Gastrocnemius medialis (tissue), 4 donors: ENCODE results near the gene HOXA3. TPM values are rescaled to one million over a fixed set of nuclear protein-coding genes. Genes with fewer than 3 reads are reported as not detected.

Experiments
- ATAC-seq, 2 donors: fragments of 150-250 bp; one replicate each; pipeline ENCODE4 v1.9.1; 2016
- DNase-seq, 2 donors: peaks; one replicate each; pipeline ENCODE4 v3.0.0-alpha.2; 2019
- H3K27ac ChIP-seq, 4 donors: fragments of 200-600 bp; sonication (generic); 1 replicate in 1 of 4; 2 replicates in 3 of 4; pipeline ENCODE4 v1.5.1; 2016 to 2018; ENCODE audit warnings: mild to moderate bottlenecking in 2 of 4, moderate library complexity in 1 of 4
- H3K27me3 ChIP-seq, 3 donors: fragments of 200-600 bp; sonication (generic) in 2 of 3; 1 replicate in 1 of 3; 2 replicates in 2 of 3; pipeline versions ENCODE4 v1.5.1 to v1.6.0; 2016 to 2019; ENCODE audit warnings: mild to moderate bottlenecking in 1 of 3, moderate library complexity in 1 of 3
- H3K36me3 ChIP-seq, 2 donors: fragments of 200-600 bp; sonication (generic) in 1 of 2; one replicate each; pipeline ENCODE4 v1.5.1; 2017 to 2018
- H3K4me1 ChIP-seq, 2 donors: fragments of 200-600 bp; sonication (generic) in 1 of 2; one replicate each; pipeline ENCODE4 v1.5.1; 2016 to 2017; ENCODE audit warnings: mild to moderate bottlenecking in 2 of 2
- H3K4me3 ChIP-seq, 4 donors: fragments of 200-600 bp; sonication (generic) in 3 of 4; 1 replicate in 1 of 4; 2 replicates in 3 of 4; pipeline ENCODE4 v1.5.1; 2016 to 2019; ENCODE audit warnings: mild to moderate bottlenecking in 2 of 4
- H3K9me3 ChIP-seq, 3 donors: fragments of 200-600 bp; sonication (generic) in 2 of 3; 1 replicate in 1 of 3; 2 replicates in 2 of 3; pipeline ENCODE4 v1.5.1; 2016 to 2019
- CTCF ChIP-seq, 5 experiments: fragments of 450-650 bp in 3 of 5; fragments of 200-600 bp in 2 of 5; sonication (generic) in 2 of 5; IDR thresholded peaks in 4 of 5; conservative IDR thresholded peaks in 1 of 5; 1 replicate in 4 of 5; 2 replicates in 1 of 5; pipeline ENCODE4 v1.5.1; 2016 to 2019; ENCODE audit warnings: antibody characterized with exemption in 5 of 5, mild to moderate bottlenecking in 3 of 5, moderate library complexity in 3 of 5
- POLR2A ChIP-seq, 2 donors: fragments of 450-650 bp; IDR thresholded peaks; one replicate each; pipeline ENCODE4 v1.6.1; 2017; ENCODE audit warnings: antibody characterized with exemption in 2 of 2, mild to moderate bottlenecking in 2 of 2, moderate library complexity in 2 of 2
- in situ Hi-C, 4 donors: fragments of 200-750 bp; cut with MboI; loops; one replicate each; pipeline versions ENCODE4 v1.15.0 to v1.8.0; 2017; ENCODE audit warnings: low sequenced_read_pairs in 4 of 4
- intact Hi-C: fragments of 100-400 bp; cut with DNase I; formaldehyde crosslinking; loops from one replicate; pipeline ENCODE4 v1.15.1; 2023; ENCODE audit warnings: low total_unique reads
- total RNA-seq, 4 donors: library from RNA; depleted of rRNA; stranded (reverse); fragments of >200 nt; gene quantifications; one replicate each; pipeline versions ENCODE4 v1.1.0 to v1.2.3, GENCODE V29; 2016

HOXA3 gene
- total RNA-seq, 4 donors from 2014 or later: 0.53 to 6.2 (median 3.0) TPM

- H3K27ac ChIP-seq: no peak overlapping the region
- no peak for DNase-seq
- no peaks in the 10 kb centered on the region for H3K36me3 ChIP-seq
- no peak for ATAC-seq
- no peaks in the 10 kb centered on the region for H3K9me3 ChIP-seq
- H3K27me3 ChIP-seq: no peaks in the 10 kb centered on the region
- H3K4me3 ChIP-seq: no peak overlapping the region
- H3K4me1 ChIP-seq: no peaks in the 10 kb centered on the region
- no peak for TF ChIP-seq POLR2A (IDR thresholded peaks at IDR 0.05)
- no peak for TF ChIP-seq CTCF (IDR thresholded peaks at IDR 0.05 in 4 of 5, conservative IDR thresholded peaks at IDR 0.05 in 1 of 5)
- in situ Hi-C loops (no loop called here), intact Hi-C loops (no loop called here)
These were observed 73.7 kb downstream of the HOXA3 start for GRCh38 chr7:27078616-27079233.

- no peak for TF ChIP-seq CTCF (IDR thresholded peaks at IDR 0.05 in 4 of 5, conservative IDR thresholded peaks at IDR 0.05 in 1 of 5)
- TF ChIP-seq POLR2A (IDR thresholded peaks at IDR 0.05): no peak
- no peak for DNase-seq
- no peak for ATAC-seq
- intact Hi-C loops: no loop called here
- Histone ChIP-seq H3K4me3 (no peak overlapping the region), H3K27me3 (no peaks in the 10 kb centered on the region), H3K27ac (no peak overlapping the region), H3K36me3 (no peaks in the 10 kb centered on the region), H3K9me3 (no peaks in the 10 kb centered on the region), H3K4me1 (peaks cover 9 to 11% of the 10 kb centered on the region in 2 donors)
- in situ Hi-C loops: no loop called here
These were observed 79.3 kb downstream of the HOXA3 start for GRCh38 chr7:27073076-27073475.

GRCh38 chr7:27071622-27072390 lies 80.6 kb downstream of the HOXA3 start:
- in situ Hi-C loops: no loop called here
- ATAC-seq (peak; percentile 63 to 98), DNase-seq (no peak)
- TF ChIP-seq CTCF (IDR thresholded peaks at IDR 0.05 in 4 of 5, conservative IDR thresholded peaks at IDR 0.05 in 1 of 5) (no peak), POLR2A (IDR thresholded peaks at IDR 0.05) (no peak)
- H3K4me3 ChIP-seq: no peak overlapping the region
- intact Hi-C loops: no loop called here
- no peaks in the 10 kb centered on the region for H3K9me3 ChIP-seq
- no peak overlapping the region for H3K27ac ChIP-seq
- no peaks in the 10 kb centered on the region for H3K27me3 ChIP-seq
- peaks cover 9 to 11% of the 10 kb centered on the region in 2 donors for H3K4me1 ChIP-seq
- no peaks in the 10 kb centered on the region for H3K36me3 ChIP-seq

GRCh38 chr7:27068259-27068658 lies 84.1 kb downstream of the HOXA3 start:
- TF ChIP-seq CTCF (IDR thresholded peaks at IDR 0.05 in 4 of 5, conservative IDR thresholded peaks at IDR 0.05 in 1 of 5) (no peak), POLR2A (IDR thresholded peaks at IDR 0.05) (no peak)
- no peaks in the 10 kb centered on the region for H3K27me3 ChIP-seq
- intact Hi-C loops (no loop called here), in situ Hi-C loops (no loop called here)
- H3K9me3 ChIP-seq: no peaks in the 10 kb centered on the region
- H3K36me3 ChIP-seq: no peaks in the 10 kb centered on the region
- ATAC-seq (no peak), DNase-seq (no peak)
- no peak overlapping the region for H3K4me3 ChIP-seq
- H3K4me1 ChIP-seq: peaks cover 9 to 16% of the 10 kb centered on the region in 2 donors
- H3K27ac ChIP-seq: no peak overlapping the region
